Stimulated activated effector memory CD8-positive, alpha-beta T cell treated with anti-CD3 and anti-CD28 coated beads, Interleukin-12 subunit alpha, Interleukin-12 subunit beta, amount 100 ng/mL, for 72 hours (primary cell): Measurements from ENCODE around the gene GPR26.

ENCODE experiments used
- ATAC-seq: fragments of 150-1000 bp; cut with Tn5 transposase; 2 replicates; pipeline ENCODE4 v1.10.0; 2021
- DNase-seq, 2 donors: peaks; one replicate each; pipeline ENCODE4 v3.0.0; 2021 to 2022; ENCODE audit warnings: low spot score in 2 of 2
- H3K27ac Mint-ChIP-seq: one replicate; pipeline ENCODE4 v1.8.0; 2022; ENCODE audit warnings: mild to moderate bottlenecking, mixed read lengths
- H3K36me3 Mint-ChIP-seq: one replicate; pipeline ENCODE4 v1.8.0; 2022; ENCODE audit warnings: mild to moderate bottlenecking, mixed read lengths
- H3K4me1 Mint-ChIP-seq: one replicate; pipeline ENCODE4 v1.8.0; 2022; ENCODE audit warnings: mixed read lengths
- H3K4me3 Mint-ChIP-seq: one replicate; pipeline ENCODE4 v1.8.0; 2022; ENCODE audit warnings: mild to moderate bottlenecking, mixed read lengths
- H3K9me3 Mint-ChIP-seq: one replicate; pipeline ENCODE4 v1.8.0; 2022; ENCODE audit warnings: mixed read lengths

Gene GPR26

DNA sequence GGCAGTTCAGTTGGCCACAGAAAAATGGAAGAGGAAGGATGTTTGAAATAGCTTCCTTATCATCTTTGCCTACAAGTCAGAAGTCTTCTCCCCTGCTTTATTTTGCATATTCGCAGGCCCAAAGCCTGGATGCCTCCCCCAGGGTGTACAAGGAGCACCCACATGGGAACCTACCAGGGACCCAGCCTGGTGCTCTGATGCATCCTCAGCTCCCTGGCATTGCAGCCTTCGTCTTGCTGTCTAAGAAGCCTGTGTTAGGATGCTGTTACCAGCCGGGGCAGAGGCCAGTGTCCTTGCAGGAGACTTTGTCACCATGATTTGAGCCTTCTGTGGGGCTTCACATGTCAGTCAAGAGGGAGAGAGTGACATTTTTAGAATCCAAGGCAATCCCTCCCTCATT is 27.0 kb upstream of the GPR26 start:
- DNase-seq (no peak), ATAC-seq (no peak)
- Mint-ChIP-seq H3K36me3 (no peaks in the 10 kb centered on the region), H3K4me1 (no peaks in the 10 kb centered on the region), H3K27ac (no peak overlapping the region), H3K4me3 (no peak overlapping the region), H3K9me3 (no peaks in the 10 kb centered on the region)

DNA sequence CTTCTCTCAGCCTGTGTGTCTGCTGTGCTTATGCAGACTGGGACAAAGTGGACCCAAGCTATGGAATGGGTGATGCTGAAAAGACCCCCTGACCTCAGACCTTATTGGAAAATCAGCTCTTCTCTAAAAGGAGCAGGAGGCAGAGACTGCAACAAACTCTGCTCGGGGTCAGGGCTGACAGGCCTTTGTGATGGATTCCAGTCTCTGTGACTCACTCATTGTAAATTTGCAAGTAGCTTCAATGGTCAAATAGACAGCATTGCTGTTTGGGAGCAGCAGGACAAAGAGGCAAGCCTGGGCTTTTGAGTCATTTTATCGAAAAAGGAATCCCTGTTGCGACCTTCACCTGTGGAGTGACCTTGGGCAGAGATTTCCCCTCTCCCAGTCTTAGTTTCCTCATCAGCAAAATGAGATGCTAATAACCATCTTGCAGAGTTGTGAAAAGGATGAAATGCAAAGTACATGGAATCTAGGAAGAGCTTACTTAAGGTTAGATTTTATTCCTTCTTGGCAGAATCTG is 26.1 kb upstream of the GPR26 start:
- H3K4me3 Mint-ChIP-seq, result no peak overlapping the region
- DNase-seq (no peak), ATAC-seq (no peak)
- no peaks in the 10 kb centered on the region for H3K36me3 Mint-ChIP-seq
- no peaks in the 10 kb centered on the region for H3K4me1 Mint-ChIP-seq
- no peaks in the 10 kb centered on the region for H3K9me3 Mint-ChIP-seq
- H3K27ac Mint-ChIP-seq, result no peak overlapping the region

GRCh38 chr10:123642293-123642692 is 23.9 kb upstream of the GPR26 start:
- Mint-ChIP-seq H3K4me3 (no peak overlapping the region), H3K9me3 (no peaks in the 10 kb centered on the region)

GRCh38 chr10:123642697-123643096 is 23.5 kb upstream of the GPR26 start:
- no peaks in the 10 kb centered on the region for H3K9me3 Mint-ChIP-seq
- no peaks in the 10 kb centered on the region for H3K36me3 Mint-ChIP-seq
- no peak overlapping the region for H3K27ac Mint-ChIP-seq
- DNase-seq, result no peak
- no peak for ATAC-seq
- no peaks in the 10 kb centered on the region for H3K4me1 Mint-ChIP-seq
- H3K4me3 Mint-ChIP-seq, result no peak overlapping the region

More at GRCh38 chr10:123642293-123642692, 23.9 kb upstream of the GPR26 start:
- Mint-ChIP-seq H3K36me3 (no peaks in the 10 kb centered on the region), H3K4me1 (no peaks in the 10 kb centered on the region), H3K27ac (no peak overlapping the region)
- ATAC-seq (no peak), DNase-seq (no peak)

DNA sequence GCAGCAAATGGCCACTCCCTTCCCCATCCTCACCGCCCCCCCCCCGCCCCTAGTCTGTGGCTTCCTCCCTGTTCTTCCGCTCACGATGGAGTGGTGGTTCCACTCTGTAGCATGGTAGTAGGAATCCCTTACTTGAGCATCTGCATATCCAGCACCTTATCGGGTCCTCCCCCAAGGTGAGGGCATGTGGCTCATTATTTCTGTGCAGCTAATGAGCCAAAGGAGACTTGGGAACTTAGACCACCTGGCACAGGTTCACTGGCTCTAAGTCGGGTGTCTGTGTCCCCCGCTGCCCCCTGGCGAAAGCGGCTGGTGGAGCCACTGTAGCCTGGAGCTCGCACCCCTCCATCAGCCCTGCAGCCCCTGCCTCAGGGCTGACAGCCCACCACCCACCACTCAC is 22.8 kb upstream of the GPR26 start:
- no peak overlapping the region for H3K27ac Mint-ChIP-seq
- DNase-seq (no peak), ATAC-seq (no peak)
- H3K4me3 Mint-ChIP-seq, result no peak overlapping the region
- H3K36me3 Mint-ChIP-seq, result no peaks in the 10 kb centered on the region
- H3K4me1 Mint-ChIP-seq, result no peaks in the 10 kb centered on the region
- H3K9me3 Mint-ChIP-seq, result no peaks in the 10 kb centered on the region

GRCh38 chr10:123645016-123645415 is 21.1 kb upstream of the GPR26 start:
- H3K27ac Mint-ChIP-seq, result no peak overlapping the region
- DNase-seq, result no peak
- no peak for ATAC-seq

DNA sequence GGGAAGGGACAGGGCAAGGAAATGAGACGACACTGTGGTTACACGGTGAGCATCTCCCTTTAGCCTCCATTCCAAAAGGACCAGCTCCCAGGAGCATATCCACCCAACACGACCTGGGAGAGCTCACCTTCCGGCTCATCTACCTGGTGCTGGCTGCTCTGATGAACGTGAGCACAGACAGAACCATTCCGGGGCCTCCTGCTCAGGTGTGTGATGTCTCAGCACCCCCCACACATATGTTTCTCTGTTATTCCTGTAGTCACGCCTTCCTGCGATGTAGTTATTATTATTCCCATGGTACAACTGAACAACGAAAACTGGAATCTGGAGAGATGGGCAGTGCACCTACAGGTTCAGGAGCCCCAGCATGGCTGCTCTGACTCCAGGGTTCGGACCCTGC is 20.5 kb upstream of the GPR26 start:
- Mint-ChIP-seq H3K27ac (no peak overlapping the region), H3K36me3 (no peaks in the 10 kb centered on the region), H3K9me3 (no peaks in the 10 kb centered on the region), H3K4me3 (no peak overlapping the region), H3K4me1 (no peaks in the 10 kb centered on the region)
- DNase-seq (no peak), ATAC-seq (no peak)

More at GRCh38 chr10:123645016-123645415, 21.1 kb upstream of the GPR26 start:
- no peak overlapping the region for H3K4me3 Mint-ChIP-seq
- no peaks in the 10 kb centered on the region for H3K4me1 Mint-ChIP-seq
- no peaks in the 10 kb centered on the region for H3K36me3 Mint-ChIP-seq
- H3K9me3 Mint-ChIP-seq, result no peaks in the 10 kb centered on the region

DNA sequence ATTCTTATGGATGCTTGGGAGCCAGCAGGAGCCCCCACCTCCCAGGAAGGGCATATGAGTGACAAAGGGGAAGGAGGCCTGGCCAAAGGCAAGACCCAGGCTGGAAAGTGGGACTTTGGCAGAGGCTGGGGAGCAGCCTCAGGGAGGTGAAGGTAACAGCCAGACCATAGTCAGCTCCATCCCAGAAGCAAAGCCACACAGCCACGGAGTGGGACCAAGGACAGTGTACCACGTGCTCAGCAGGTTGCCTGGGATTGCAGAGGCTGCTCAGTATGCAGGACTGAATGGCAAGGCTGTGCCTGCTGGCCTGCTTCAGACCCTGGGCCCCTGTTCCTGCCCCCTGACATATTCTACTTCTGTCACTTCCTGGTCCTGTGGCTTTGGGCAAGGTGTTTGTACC is 17.6 kb upstream of the GPR26 start:
- DNase-seq (no peak), ATAC-seq (peak; percentile 20)
- Mint-ChIP-seq H3K9me3 (no peaks in the 10 kb centered on the region), H3K4me3 (no peak overlapping the region), H3K4me1 (no peaks in the 10 kb centered on the region), H3K36me3 (no peaks in the 10 kb centered on the region), H3K27ac (no peak overlapping the region)

- H3K4me1 Mint-ChIP-seq, result no peaks in the 10 kb centered on the region
- ATAC-seq (no peak), DNase-seq (no peak)
- no peak overlapping the region for H3K4me3 Mint-ChIP-seq
- H3K27ac Mint-ChIP-seq, result no peak overlapping the region
- no peaks in the 10 kb centered on the region for H3K9me3 Mint-ChIP-seq
- H3K36me3 Mint-ChIP-seq, result no peaks in the 10 kb centered on the region
Measured at GRCh38 chr10:123649676-123650075, 16.5 kb upstream of the GPR26 start.

DNA sequence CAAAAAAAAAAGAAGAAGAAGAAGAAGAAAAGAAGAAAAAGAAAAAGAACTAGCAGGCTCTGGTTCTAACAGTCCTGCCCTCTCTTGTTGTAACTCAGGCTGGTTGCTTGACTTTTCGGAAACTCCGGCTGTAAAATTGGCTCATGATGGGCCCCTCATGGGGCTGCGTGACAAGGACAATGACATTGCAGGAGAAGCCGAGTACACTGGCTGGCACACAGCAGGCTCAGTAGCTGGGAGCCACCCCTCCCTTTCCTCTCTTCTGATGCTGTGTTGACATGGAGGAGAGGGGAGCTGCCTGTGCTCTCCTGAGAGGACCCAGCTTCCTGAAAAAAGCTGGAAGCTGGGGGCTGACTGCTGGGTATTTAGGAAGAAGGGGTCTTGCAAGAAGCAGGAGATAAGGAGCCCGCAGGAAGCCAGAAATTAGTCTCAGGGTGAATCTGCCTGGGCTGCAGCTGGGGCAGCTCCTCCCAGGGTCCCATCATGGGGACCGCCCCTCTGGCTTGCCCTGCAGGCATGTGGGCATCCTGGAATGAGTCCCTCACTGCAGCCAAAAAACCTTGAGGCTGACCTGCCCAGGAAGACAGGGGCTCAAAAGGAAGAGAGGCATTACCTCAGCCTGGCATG is 14.6 kb upstream of the GPR26 start:
- ATAC-seq (no peak), DNase-seq (no peak)
- no peak overlapping the region for H3K4me3 Mint-ChIP-seq
- no peaks in the 10 kb centered on the region for H3K36me3 Mint-ChIP-seq
- no peak overlapping the region for H3K27ac Mint-ChIP-seq
- no peaks in the 10 kb centered on the region for H3K9me3 Mint-ChIP-seq
- H3K4me1 Mint-ChIP-seq, result no peaks in the 10 kb centered on the region

DNA sequence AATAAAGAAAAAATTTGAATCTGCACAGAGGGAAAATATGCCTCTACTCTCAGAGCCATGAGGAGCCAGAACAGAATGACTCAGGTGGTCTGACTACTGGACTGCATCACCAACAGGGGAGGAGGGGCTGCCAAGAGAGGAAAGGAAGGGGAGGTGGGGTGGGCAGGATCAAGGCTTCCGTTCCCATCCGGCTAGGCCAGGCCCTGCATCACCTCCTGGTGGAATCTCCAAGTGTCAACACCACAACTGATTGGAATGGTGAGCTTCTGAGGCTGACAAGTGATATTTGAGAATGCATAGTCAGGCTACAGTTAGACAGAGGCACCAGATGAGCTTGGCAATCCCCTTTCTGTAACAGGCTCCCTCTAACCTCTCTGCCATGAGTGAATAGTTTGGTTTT is 10.4 kb upstream of the GPR26 start:
- Mint-ChIP-seq H3K9me3 (no peaks in the 10 kb centered on the region), H3K4me1 (no peaks in the 10 kb centered on the region), H3K36me3 (no peaks in the 10 kb centered on the region), H3K27ac (no peak overlapping the region), H3K4me3 (no peak overlapping the region)
- no peak for ATAC-seq
- DNase-seq, result no peak

DNA sequence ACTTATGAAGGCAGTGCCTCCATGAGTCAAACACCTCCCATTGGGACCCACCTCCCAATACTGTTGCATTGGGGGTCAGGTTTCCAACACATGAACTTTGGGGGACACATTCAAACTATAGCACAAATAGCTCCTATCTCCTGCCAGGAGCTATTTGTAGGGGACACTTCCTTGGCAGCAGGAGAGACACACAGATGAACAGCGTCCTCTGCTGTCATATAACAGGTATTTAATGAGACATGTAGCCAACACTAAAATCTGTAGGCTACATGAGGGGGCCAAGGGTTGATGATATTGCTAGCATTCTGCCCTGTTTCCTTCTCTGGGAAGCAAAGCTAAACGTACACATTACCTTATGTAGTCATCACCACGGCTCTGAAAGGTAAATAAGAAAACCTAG is 2.6 kb upstream of the GPR26 start:
- H3K9me3 Mint-ChIP-seq, result peaks cover 6% of the 10 kb centered on the region
- H3K4me1 Mint-ChIP-seq, result no peaks in the 10 kb centered on the region
- no peaks in the 10 kb centered on the region for H3K36me3 Mint-ChIP-seq
- no peak overlapping the region for H3K4me3 Mint-ChIP-seq
- ATAC-seq, result no peak
- no peak overlapping the region for H3K27ac Mint-ChIP-seq
- DNase-seq, result no peak

DNA sequence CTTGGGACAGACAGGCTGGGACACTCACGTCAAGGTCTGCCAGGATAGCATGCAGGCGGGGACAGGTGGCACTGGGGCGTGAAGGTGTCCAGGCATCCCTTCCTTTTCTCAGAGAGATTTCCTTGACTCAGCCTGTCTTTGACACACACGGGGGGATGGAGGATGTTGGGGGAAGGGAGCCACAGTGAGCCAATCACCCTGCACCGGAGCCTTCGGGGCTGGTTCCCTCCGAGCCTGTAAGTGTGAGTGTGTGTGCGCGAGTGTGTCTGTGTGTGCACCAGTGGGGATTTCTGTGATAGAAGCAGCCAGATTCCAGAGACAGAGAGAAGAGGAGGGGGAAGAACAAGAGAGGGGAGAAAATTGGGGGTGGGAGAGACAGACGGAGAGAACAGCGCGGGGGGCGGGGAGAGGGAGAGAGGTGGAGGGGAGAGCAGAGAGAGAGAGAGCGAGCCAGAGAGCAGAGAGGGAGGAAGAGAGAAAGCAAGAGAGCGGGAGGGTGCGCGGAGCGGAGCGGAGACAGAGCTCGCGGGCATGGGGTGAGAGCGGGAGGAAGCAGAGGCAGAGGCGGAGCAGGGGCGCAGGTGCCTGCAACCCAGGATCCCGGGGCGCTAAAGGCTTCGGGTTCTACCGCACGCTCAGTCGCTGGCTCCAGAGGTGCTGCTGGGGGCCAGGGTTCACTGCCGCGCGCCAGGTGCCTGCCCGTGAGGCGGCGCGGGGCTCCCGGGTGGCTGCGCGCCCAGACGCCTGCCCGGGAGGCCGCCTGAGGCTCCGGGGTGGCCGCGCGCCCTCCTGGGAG is 466 bp upstream of the GPR26 start:
- Mint-ChIP-seq H3K4me3 (no peak overlapping the region), H3K4me1 (no peaks in the 10 kb centered on the region), H3K9me3 (peaks cover 6% of the 10 kb centered on the region), H3K36me3 (no peaks in the 10 kb centered on the region), H3K27ac (no peak overlapping the region)
- ATAC-seq (no peak), DNase-seq (no peak)

GRCh38 chr10:123669886-123670285 is 3.7 kb downstream of the GPR26 start:
- ATAC-seq (no peak), DNase-seq (no peak)
- H3K9me3 Mint-ChIP-seq, result no peaks in the 10 kb centered on the region
- H3K27ac Mint-ChIP-seq, result no peak overlapping the region
- H3K36me3 Mint-ChIP-seq, result no peaks in the 10 kb centered on the region
- no peak overlapping the region for H3K4me3 Mint-ChIP-seq
- no peaks in the 10 kb centered on the region for H3K4me1 Mint-ChIP-seq

- ATAC-seq, result no peak
- Mint-ChIP-seq H3K4me3 (no peak overlapping the region), H3K4me1 (no peaks in the 10 kb centered on the region), H3K27ac (no peak overlapping the region), H3K9me3 (no peaks in the 10 kb centered on the region), H3K36me3 (no peaks in the 10 kb centered on the region)
- no peak for DNase-seq
Measured at GRCh38 chr10:123673198-123673597, 7.0 kb downstream of the GPR26 start.

DNA sequence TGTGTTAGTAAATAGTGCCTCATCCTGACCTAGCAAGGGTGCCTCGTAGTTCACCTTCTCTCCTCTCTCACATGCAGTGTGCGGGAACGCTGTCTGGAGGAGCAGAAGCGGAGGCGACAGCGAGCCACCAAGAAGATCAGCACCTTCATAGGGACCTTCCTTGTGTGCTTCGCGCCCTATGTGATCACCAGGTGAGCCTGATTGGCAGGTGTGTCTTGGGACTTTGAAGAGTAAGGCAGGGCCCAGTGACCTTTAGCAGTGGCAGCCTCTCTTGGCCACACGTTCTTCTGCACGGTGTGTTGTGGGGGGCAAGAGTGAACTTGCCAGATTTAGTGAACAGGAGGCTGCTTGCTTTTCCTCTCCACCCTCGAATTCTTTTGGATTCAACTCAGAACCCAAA is 8.6 kb downstream of the GPR26 start:
- H3K9me3 Mint-ChIP-seq, result no peaks in the 10 kb centered on the region
- no peaks in the 10 kb centered on the region for H3K4me1 Mint-ChIP-seq
- no peak overlapping the region for H3K27ac Mint-ChIP-seq
- H3K36me3 Mint-ChIP-seq, result no peaks in the 10 kb centered on the region
- DNase-seq (no peak), ATAC-seq (no peak)
- H3K4me3 Mint-ChIP-seq, result no peak overlapping the region
